GM12872 (cell line): ENCODE results near the gene SERPINI1.

Source experiments
- CTCF ChIP-seq: IDR thresholded peaks from 3 replicates; pipeline ENCODE4 v1.5.1; 2011; ENCODE audit warnings: low read depth, mild to moderate bottlenecking, low read length, moderate library complexity; ENCODE audit not compliant: insufficient read depth

Gene SERPINI1

GRCh38 chr3:167872032-167872431 lies 136.5 kb downstream of the SERPINI1 start:
- no peak for TF ChIP-seq CTCF

GRCh38 chr3:167872941-167873340 lies 137.4 kb downstream of the SERPINI1 start:
- TF ChIP-seq CTCF: peak; percentile 25; the same call in 1 of the 3 replicates

- no peak for TF ChIP-seq CTCF
Measured at GRCh38 chr3:167874671-167875372, 139.3 kb downstream of the SERPINI1 start.
